ENCODE data around the gene ARHGEF28. TPM values are rescaled to one million over a fixed set of nuclear protein-coding genes. Genes with fewer than 3 reads are reported as not detected.

ARHGEF28 gene
- total RNA-seq, 4 donors from 2014 or later, result 30.9 to 54.7 (median 36.2) TPM

- intact Hi-C loops (cut with DNase I; ENCODE audit: low total_unique reads), result no loop called here
- no peak for TF ChIP-seq POLR2A (IDR thresholded peaks at IDR 0.05)
- no peak for TF ChIP-seq CTCF (IDR thresholded peaks at IDR 0.05)
- no peak for DNase-seq (ENCODE audit: low spot score in 2 of 2)
- 32 to 38% methylated on average over 3 of the region's 3 CpGs for WGBS, 2 donors
- no peak overlapping the region for H3K4me3 ChIP-seq (ENCODE audit: low read depth, poor library complexity, severe bottlenecking)
Observed at GRCh38 chr5:73654171-73654811, 28.3 kb downstream of the ARHGEF28 start.

- no peak overlapping the region for H3K4me3 ChIP-seq (ENCODE audit: low read depth, poor library complexity, severe bottlenecking)
- TF ChIP-seq POLR2A (IDR thresholded peaks at IDR 0.05) (no peak), CTCF (IDR thresholded peaks at IDR 0.05) (no peak)
- DNase-seq (ENCODE audit: low spot score in 2 of 2), result no peak
- intact Hi-C loops (cut with DNase I; ENCODE audit: low total_unique reads), result no loop called here
- 41 to 48% methylated on average over 2 of the region's 2 CpGs for WGBS, 2 donors
Observed at GRCh38 chr5:73654819-73655318, 28.9 kb downstream of the ARHGEF28 start.

DNA sequence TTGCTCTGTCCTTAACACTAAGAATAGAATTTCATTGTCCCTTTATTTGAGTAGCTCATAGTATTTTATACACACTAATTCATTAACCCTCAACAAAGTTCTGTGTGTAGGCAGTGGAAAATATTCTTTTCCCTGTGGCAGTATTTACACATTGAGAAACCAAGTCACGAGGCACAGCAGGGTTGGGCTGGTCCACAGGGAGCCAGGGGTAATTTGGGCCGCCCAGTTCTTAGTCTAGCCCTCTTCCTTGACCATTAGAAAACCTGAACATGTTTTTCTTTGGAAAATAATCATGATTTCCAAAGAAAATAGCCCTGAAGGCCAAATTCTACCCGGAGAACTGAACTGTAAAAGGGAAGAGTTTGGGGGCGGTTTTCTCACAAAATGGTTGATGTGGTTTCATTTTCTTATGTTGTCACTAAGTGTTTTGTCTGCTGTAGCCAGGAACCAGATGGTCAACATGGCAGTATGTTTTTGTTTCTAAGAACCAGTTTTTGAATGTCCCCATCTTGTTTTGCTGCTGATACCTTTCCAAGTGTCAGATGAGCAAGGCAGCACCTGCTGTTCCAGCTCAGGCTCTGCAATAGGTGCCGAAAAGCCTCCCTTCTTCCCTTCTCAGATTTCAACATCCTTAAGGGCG lies 29.6 kb downstream of the ARHGEF28 start:
- no peak overlapping the region for H3K4me3 ChIP-seq (ENCODE audit: low read depth, poor library complexity, severe bottlenecking)
- TF ChIP-seq CTCF (IDR thresholded peaks at IDR 0.05) (no peak), POLR2A (IDR thresholded peaks at IDR 0.05) (no peak)
- intact Hi-C loops (cut with DNase I; ENCODE audit: low total_unique reads), result no loop called here

GRCh38 chr5:73661753-73662152 lies 35.8 kb downstream of the ARHGEF28 start:
- intact Hi-C loops (cut with DNase I; ENCODE audit: low total_unique reads), result no loop called here
- WGBS, 2 donors, result 90 to 92% methylated on average over 3 of the region's 3 CpGs
- no peak for DNase-seq (ENCODE audit: low spot score in 2 of 2)
- TF ChIP-seq CTCF (IDR thresholded peaks at IDR 0.05) (no peak), POLR2A (IDR thresholded peaks at IDR 0.05) (no peak)
- no peak overlapping the region for H3K4me3 ChIP-seq (ENCODE audit: low read depth, poor library complexity, severe bottlenecking)

More for the DNA sequence above, 29.6 kb downstream of the ARHGEF28 start:
- no peak for DNase-seq (ENCODE audit: low spot score in 2 of 2)
- 77 to 80% methylated on average over 6 of the region's 6 CpGs for WGBS, 2 donors

DNA sequence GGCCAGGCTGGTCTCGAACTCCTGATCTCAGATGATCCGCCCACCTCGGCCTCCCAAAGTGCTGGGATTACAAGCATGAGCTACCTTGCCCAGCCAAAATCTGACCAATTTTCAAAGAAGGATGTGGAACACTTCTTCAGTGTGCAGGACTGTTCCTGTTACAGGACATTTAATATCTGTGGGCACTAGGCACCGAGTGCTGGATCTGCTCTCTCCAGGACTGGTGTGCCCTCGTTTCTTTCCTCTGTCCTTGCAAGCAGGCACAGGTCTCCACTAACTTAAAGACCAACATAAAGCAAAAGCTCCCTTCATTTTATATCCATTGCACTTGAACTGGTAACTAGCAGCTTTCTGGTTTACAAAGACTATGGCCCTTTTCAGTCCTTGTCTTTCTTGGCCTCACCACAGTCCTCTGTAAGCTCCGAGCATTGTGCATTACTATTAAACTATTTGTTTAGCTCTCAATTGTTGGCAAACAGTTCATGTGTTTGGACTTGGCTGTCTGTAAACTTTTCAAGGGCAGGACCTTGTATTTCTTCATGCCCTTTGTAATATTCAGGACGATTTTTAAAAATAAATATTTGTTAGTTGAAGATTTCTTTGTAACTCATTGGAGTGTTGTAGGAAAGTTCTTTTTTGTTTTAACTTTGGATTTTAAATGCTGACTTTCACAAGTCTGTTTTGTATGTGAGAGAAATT lies 37.3 kb downstream of the ARHGEF28 start:
- intact Hi-C loops (cut with DNase I; ENCODE audit: low total_unique reads), result no loop called here

More for the DNA sequence above, 37.3 kb downstream of the ARHGEF28 start:
- no peak overlapping the region for H3K4me3 ChIP-seq (ENCODE audit: low read depth, poor library complexity, severe bottlenecking)
- no peak for DNase-seq (ENCODE audit: low spot score in 2 of 2)
- TF ChIP-seq POLR2A (IDR thresholded peaks at IDR 0.05) (no peak), CTCF (IDR thresholded peaks at IDR 0.05) (no peak)
- WGBS, 2 donors, result 78 to 88% methylated on average over 7 of the region's 7 CpGs
